Daoy (cell line): ENCODE results near the gene BAK1. TPM values are rescaled to one million over a fixed set of nuclear protein-coding genes. Genes with fewer than 3 reads are reported as not detected.

ENCODE experiments used
- DNase-seq: peaks from one replicate; pipeline ENCODE4 v3.0.0-alpha.2; 2015; ENCODE audit warnings: low read depth
- total RNA-seq: library from RNA; depleted of rRNA; stranded (reverse); fragments of >200 nt; shearing (Covaris generic); gene quantifications from 2 replicates; pipeline ENCODE4 v1.2.3, GENCODE V29; 2014

BAK1 gene
- total RNA-seq, 1 experiment from 2014 or later: 18.8 TPM

GRCh38 chr6:33609019-33609418 lies 28.9 kb upstream of the BAK1 start:
- DNase-seq: no peak

DNA sequence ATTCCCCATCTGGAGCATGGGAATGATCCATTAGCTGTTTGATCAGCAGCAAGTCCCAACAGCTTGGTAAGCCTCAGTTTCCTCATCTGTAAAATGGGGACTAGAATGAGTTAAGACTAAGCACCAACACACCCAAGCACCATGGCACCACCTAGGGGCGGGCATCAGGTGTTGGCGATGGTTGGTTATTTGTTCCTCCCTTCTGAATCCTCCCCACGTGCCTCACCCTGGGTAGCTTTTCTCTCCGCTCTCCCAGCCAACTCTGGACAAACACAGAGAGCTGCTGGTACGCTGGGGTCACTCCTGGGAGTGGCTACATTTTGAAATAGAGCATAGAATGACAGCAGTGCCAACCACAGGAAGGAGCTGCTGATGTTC lies 27.7 kb upstream of the BAK1 start:
- peak; percentile 30 for DNase-seq

- DNase-seq: no peak
Measured at GRCh38 chr6:33607126-33607783, 27.2 kb upstream of the BAK1 start.

GRCh38 chr6:33606642-33607041 lies 26.6 kb upstream of the BAK1 start:
- DNase-seq: no peak

GRCh38 chr6:33604941-33605854 lies 25.1 kb upstream of the BAK1 start:
- peak; percentile 34 for DNase-seq

- DNase-seq: no peak
Measured at GRCh38 chr6:33602180-33602579, 22.1 kb upstream of the BAK1 start.

- no peak for DNase-seq
Measured at GRCh38 chr6:33600761-33601160, 20.7 kb upstream of the BAK1 start.

- peak; percentile 82 for DNase-seq
Measured at GRCh38 chr6:33599413-33599938, 19.4 kb upstream of the BAK1 start.

DNA sequence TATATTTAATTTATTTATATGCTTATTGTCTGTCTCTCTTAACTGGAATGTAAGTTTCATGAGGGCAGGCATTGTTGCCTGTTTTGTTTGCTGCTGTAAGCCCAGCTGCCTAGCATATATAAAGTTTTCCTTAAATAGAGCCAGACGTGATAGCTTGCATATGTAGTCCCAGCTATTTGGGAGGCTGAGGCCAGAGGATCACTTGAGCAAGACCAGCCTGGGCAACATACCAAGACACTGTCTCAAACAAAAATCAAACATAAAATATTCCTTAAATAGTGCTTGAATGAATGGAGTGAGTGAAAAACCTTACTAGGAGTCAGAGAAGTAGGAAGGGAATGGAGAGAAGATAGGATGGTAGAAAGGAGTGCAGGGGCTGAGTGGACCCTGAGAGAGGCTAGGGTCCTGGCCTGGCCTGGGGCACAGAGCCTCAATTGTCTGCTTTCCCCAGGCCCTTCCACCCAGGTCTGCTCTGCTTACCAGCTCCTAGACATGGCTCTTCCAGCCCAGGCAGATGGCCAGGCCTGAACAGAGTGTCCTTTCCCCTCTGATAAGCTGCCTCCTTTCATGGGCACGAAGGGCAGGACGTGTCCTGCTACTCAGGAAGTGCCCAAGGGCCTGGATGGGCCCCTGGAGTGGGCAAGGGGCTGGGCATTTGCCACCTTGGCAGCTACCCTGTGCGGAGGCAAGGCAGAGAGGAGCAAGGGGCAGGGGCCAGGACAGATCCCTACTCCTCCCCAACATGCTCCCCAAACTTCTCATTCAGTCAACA lies 17.7 kb upstream of the BAK1 start:
- DNase-seq: no peak

DNA sequence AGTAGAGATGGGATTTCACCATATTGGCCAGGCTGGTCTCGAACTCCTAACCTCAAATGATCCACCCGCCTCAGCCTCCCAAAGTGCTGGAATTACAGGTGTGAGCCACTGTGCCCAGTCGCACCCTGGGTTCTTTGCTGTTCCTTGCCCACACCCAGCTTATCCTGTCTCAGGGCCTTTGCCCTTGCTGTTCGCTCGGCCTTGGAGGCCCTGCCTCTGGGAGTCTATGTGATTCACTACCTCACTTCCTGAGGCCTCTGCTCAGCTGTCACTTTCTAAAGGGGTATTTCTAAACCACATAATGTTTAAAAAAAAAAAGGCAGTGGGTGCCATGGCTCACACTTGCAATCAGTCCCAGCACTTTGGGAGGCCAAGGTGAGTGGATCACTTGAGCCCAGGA lies 16.8 kb upstream of the BAK1 start:
- peak; percentile 27 for DNase-seq

DNA sequence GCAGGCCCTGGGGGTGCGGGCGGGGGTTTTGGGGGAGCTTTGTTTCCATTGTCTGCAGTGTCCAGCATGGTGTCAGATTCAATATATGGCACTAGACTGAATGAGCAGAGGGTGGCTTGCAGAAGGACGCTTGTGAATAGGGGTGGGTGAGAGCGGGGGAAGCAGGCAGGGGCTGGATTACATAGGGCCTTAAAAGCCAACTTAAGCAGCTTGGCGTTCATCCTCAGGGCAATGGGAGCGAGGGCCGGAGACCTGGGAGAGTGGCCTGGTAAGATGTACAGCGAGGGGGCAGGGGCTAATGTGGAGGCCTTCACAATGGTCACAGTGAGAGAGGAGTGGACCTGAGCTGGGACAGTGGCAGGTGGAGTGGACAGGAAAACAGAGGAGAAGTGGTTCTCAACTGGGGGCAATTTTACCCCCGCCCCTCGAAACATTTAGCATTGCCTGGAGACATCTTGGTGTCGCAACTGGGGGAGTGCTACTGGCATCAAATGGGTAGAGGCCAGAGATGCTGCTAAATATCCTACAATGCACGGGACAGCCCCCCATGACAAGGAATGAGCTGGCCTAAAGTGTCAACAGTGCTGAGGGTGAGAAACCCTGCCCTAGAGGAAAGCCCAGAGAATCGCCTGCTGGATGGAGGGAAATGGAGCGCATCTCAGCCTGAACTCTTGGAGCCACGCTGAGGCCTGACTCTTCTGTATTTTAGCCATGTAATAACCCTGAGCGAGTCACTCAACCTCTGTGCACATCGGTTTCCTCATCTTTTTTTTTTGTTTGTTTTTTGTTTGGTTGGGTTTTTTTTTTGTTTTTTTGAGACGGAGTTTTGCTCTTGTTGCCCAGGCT lies 15.1 kb upstream of the BAK1 start:
- peak; percentile 48 for DNase-seq

- no peak for DNase-seq
Measured at GRCh38 chr6:33593414-33593727, 13.3 kb upstream of the BAK1 start.

GRCh38 chr6:33592595-33593413 lies 12.7 kb upstream of the BAK1 start:
- no peak for DNase-seq

DNA sequence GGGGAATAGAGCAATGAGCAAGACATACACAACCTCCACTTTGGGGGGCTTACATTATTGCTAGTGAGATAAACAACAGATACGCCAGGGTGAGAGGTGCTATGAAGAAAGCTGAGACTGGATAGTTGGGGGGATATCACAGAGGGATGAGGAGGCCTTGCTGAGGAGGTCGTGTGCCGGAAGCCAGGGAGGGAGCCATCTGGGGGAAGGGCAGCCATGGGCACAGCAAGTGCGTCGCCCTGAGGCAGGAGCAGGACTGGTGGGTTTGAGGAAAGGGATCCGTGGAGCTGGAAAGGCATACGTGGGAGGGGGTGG lies 12.2 kb upstream of the BAK1 start:
- DNase-seq: no peak

- no peak for DNase-seq
Measured at GRCh38 chr6:33591424-33592032, 11.5 kb upstream of the BAK1 start.

DNA sequence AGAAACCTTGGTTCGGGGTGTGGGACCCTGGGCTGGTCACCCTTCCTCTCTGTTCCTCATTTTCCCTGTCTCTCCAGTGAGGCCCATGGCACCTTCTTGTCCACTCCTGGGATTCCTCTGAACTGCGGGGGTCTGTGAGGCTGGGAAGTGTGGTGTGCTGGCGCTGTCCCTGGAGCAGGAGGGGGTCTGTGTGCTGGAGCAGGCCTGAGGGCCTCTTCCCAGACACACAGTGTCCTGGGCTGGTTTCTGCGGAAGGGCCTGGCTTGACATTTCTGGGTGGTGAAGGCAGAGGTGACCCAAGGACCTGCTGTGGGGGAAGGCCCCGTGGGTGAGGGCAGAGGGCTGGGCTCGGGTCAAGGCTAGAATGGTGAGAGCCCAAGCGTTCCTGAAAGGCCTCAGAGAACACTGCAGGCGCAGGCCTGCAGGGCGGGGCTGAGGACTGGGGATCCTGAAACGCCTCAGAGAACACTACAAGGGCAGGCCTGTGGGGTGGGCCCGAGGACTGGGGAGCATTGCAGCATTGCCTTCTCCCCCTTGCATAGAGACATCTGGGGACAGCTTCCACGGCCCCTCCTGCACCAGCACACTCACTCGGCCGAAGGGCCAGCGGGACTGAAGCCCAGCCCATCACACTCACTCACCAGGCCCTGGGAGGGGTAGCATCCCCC lies 10.6 kb upstream of the BAK1 start:
- DNase-seq: peak; percentile 41

DNA sequence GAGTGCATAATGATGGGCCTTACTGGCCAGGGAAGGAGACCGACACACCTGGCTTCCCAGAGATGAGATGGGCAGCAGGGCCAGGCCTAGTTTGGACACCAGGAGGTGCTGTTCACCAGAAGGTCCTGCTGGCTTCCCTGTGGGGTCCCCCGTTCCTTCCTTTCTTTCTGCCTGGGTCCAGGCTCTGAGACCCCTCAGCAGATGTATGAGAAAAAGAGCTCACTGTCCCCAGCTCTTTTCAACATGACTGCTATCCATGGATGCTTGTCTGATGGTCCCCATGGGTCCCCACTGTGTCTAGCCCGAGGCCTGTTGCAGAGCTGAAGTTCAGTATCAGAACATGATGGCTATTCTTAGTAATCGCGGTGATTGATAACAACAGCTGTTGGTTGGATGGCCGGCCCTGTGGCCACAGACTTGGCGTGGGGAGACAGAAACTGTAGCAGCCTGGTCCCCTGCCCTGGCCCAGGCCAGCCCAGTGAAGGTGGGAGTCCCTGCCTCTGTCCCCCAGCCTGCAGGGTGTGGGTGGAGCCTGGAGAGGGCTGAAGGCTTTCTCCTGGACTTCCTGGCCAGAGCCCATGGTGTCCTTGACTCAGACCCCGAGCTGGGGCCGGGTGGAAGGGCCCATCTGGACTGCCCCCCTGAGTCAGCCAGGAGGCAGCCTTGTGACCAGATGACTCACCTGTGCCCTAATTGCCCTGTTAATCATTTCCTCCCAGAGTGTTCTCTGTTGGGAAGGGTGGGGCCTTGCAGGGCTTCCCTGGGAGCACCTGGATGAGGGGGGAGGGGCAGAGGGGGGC lies 9.9 kb upstream of the BAK1 start:
- peak; percentile 97 for DNase-seq

DNA sequence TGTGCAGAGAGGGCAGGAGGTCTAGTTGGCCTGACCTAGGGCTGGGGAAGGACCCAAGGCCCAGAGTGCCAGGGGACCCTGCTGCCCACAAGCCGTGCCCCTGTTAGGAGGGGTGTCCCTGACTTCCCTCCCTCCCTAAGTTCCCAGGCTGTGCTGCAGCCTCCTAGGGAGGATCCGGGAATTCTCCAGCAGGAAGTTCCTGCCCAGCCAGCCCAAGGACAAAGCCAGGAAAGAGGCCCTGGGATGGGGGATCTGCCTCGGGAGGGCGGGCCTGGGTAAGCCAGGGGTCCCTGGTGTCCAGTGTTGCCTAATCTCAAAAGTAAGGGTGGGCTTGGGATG lies 9.3 kb upstream of the BAK1 start:
- no peak for DNase-seq

DNA sequence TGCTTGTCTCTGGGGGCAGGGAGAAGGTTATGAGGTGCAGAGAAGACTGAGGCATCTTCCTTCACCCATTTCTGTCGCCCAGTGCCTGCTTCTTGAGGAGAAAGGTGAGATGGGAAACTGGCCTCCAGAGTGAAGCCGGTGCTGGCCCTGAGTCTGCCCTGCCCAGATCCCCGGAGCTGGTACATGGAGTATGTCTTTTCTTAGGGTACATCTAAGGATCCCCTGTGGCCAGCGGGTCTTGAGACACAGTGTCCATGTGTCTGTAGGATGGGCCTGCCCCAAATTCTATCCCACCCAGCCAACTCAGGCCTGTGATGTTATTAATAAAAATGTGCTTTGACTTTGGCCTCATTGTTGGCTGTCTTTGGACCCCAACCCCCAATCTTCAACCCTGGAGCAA lies 8.8 kb upstream of the BAK1 start:
- DNase-seq: no peak
